Measurements from ENCODE around the gene CHIT1. TPM values are rescaled to one million over a fixed set of nuclear protein-coding genes. Genes with fewer than 3 reads are reported as not detected.
A peak's percentile ranks its signal among the peaks of the same experiment; 100 is the strongest.

The CHIT1 gene
- total and polyA plus RNA-seq, 9 of the 15 experiments (the other 6 are each of a cell fraction or from before 2014, with no cell fraction given), result not detected

- TF ChIP-seq GTF2E2 (tag; IDR thresholded peaks at IDR 0.05) (no peak), PHF8 (IDR thresholded peaks at IDR 0.05; ENCODE audit: borderline replicate concordance, low read length) (no peak), NFYB (IDR thresholded peaks at IDR 0.05; ENCODE audit: extremely low read depth, insufficient read length) (no peak), NRF1 (conservative IDR thresholded peaks at IDR 0.05 in 1 of 2, IDR thresholded peaks at IDR 0.05 in 1 of 2) (no peak), MAFF (IDR thresholded peaks at IDR 0.05; ENCODE audit: low read length) (no peak), TRIM28 (IDR thresholded peaks at IDR 0.05) (0 out of 2 replicates have a peak, but pooled peaks have one; percentile 19), ARHGAP35 (IDR thresholded peaks at IDR 0.05; ENCODE audit: partially characterized antibody) (no peak), ZNF224 (CRISPR knock-in tag; IDR thresholded peaks at IDR 0.05) (no peak), HBP1 (CRISPR knock-in tag; IDR thresholded peaks at IDR 0.05) (no peak), ZFX (CRISPR knock-in tag; IDR thresholded peaks at IDR 0.05) (no peak), SAP30 (IDR thresholded peaks at IDR 0.05; ENCODE audit: borderline replicate concordance, insufficient read depth, low read depth, low read length, poor library complexity, severe bottlenecking) (no peak), HNRNPH1 (optimal IDR thresholded peaks at IDR 0.05; ENCODE audit: low read depth, low read length) (no peak)
- TF ChIP-seq, protein P1, sequence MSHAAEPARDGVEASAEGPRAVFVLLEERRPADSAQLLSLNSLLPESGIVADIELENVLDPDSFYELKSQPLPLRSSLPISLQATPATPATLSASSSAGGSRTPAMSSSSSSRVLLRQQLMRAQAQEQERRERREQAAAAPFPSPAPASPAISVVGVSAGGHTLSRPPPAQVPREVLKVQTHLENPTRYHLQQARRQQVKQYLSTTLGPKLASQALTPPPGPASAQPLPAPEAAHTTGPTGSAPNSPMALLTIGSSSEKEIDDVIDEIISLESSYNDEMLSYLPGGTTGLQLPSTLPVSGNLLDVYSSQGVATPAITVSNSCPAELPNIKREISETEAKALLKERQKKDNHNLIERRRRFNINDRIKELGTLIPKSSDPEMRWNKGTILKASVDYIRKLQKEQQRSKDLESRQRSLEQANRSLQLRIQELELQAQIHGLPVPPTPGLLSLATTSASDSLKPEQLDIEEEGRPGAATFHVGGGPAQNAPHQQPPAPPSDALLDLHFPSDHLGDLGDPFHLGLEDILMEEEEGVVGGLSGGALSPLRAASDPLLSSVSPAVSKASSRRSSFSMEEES (CRISPR knock-in tag; IDR thresholded peaks at IDR 0.05), result no peak
- TF ChIP-seq, protein P2, sequence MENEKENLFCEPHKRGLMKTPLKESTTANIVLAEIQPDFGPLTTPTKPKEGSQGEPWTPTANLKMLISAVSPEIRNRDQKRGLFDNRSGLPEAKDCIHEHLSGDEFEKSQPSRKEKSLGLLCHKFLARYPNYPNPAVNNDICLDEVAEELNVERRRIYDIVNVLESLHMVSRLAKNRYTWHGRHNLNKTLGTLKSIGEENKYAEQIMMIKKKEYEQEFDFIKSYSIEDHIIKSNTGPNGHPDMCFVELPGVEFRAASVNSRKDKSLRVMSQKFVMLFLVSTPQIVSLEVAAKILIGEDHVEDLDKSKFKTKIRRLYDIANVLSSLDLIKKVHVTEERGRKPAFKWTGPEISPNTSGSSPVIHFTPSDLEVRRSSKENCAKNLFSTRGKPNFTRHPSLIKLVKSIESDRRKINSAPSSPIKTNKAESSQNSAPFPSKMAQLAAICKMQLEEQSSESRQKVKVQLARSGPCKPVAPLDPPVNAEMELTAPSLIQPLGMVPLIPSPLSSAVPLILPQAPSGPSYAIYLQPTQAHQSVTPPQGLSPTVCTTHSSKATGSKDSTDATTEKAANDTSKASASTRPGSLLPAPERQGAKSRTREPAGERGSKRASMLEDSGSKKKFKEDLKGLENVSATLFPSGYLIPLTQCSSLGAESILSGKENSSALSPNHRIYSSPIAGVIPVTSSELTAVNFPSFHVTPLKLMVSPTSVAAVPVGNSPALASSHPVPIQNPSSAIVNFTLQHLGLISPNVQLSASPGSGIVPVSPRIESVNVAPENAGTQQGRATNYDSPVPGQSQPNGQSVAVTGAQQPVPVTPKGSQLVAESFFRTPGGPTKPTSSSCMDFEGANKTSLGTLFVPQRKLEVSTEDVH (IDR thresholded peaks at IDR 0.05; ENCODE audit: low read depth, partially characterized antibody), result no peak
- TF ChIP-seq, protein P3, sequence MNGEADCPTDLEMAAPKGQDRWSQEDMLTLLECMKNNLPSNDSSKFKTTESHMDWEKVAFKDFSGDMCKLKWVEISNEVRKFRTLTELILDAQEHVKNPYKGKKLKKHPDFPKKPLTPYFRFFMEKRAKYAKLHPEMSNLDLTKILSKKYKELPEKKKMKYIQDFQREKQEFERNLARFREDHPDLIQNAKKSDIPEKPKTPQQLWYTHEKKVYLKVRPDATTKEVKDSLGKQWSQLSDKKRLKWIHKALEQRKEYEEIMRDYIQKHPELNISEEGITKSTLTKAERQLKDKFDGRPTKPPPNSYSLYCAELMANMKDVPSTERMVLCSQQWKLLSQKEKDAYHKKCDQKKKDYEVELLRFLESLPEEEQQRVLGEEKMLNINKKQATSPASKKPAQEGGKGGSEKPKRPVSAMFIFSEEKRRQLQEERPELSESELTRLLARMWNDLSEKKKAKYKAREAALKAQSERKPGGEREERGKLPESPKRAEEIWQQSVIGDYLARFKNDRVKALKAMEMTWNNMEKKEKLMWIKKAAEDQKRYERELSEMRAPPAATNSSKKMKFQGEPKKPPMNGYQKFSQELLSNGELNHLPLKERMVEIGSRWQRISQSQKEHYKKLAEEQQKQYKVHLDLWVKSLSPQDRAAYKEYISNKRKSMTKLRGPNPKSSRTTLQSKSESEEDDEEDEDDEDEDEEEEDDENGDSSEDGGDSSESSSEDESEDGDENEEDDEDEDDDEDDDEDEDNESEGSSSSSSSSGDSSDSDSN (IDR thresholded peaks at IDR 0.05; ENCODE audit: borderline replicate concordance in 1 of 2, low read depth in 2 of 2, low read length in 2 of 2), result no peak
- TF ChIP-seq, protein P4, sequence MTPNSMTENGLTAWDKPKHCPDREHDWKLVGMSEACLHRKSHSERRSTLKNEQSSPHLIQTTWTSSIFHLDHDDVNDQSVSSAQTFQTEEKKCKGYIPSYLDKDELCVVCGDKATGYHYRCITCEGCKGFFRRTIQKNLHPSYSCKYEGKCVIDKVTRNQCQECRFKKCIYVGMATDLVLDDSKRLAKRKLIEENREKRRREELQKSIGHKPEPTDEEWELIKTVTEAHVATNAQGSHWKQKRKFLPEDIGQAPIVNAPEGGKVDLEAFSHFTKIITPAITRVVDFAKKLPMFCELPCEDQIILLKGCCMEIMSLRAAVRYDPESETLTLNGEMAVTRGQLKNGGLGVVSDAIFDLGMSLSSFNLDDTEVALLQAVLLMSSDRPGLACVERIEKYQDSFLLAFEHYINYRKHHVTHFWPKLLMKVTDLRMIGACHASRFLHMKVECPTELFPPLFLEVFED (CRISPR knock-in tag; conservative IDR thresholded peaks at IDR 0.05), result no peak
- TF ChIP-seq, protein P5, sequence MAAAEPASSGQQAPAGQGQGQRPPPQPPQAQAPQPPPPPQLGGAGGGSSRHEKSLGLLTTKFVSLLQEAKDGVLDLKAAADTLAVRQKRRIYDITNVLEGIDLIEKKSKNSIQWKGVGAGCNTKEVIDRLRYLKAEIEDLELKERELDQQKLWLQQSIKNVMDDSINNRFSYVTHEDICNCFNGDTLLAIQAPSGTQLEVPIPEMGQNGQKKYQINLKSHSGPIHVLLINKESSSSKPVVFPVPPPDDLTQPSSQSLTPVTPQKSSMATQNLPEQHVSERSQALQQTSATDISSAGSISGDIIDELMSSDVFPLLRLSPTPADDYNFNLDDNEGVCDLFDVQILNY (CRISPR knock-in tag; IDR thresholded peaks at IDR 0.05), result no peak
Measured at GRCh38 chr1:203196371-203196770, 33.1 kb downstream of the CHIT1 start (continued).
